Panc1 (cell line): Measurements from ENCODE around the gene RIOK2.

ENCODE experiments used
- CTCF ChIP-seq: fragments of 450-650 bp; IDR thresholded peaks from 2 replicates; pipeline ENCODE4 v1.5.1; 2017; ENCODE audit warnings: mild to moderate bottlenecking
- POLR2AphosphoS5 ChIP-seq: IDR thresholded peaks from 2 replicates; pipeline ENCODE4 v1.6.1; 2012; ENCODE audit warnings: mild to moderate bottlenecking, low read depth, low read length, moderate library complexity
- SIN3A ChIP-seq: IDR thresholded peaks from 2 replicates; pipeline ENCODE4 v1.6.1; 2012; ENCODE audit warnings: low read depth, mild to moderate bottlenecking, low read length, moderate library complexity, borderline replicate concordance; ENCODE audit not compliant: insufficient read depth
- TF ChIP-seq, protein P1 (sequence below), 2 experiments: IDR thresholded peaks; 2 replicates each; pipeline ENCODE4 v1.6.1; 2011 to 2012; ENCODE audit warnings: low read depth in 2 of 2, control low read depth in 1 of 2, low read length in 1 of 2, mild to moderate bottlenecking in 1 of 2, moderate library complexity in 1 of 2; ENCODE audit not compliant: insufficient read depth in 1 of 2

DNA sequence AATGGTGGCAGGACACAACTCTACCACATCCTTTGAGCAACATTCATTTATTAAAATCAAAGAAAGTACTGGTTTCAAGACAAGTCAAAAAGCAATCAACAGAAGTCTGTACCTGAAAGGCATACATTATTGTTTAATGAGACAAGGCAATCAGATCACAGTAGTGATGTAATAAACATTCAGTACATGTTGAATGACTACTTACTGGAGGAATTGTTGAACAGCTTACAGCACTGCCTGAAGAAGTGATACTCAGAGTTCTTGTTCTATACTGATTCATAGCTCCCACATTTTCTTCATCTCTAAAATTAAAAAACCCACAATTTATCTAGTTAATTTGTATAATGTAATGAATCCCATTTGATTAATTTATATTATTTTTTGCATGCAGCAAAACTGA, 18.2 kb downstream of the RIOK2 start:
- TF ChIP-seq CTCF (no peak), POLR2AphosphoS5 (no peak), SIN3A (no peak)
- TF ChIP-seq, protein P1, sequence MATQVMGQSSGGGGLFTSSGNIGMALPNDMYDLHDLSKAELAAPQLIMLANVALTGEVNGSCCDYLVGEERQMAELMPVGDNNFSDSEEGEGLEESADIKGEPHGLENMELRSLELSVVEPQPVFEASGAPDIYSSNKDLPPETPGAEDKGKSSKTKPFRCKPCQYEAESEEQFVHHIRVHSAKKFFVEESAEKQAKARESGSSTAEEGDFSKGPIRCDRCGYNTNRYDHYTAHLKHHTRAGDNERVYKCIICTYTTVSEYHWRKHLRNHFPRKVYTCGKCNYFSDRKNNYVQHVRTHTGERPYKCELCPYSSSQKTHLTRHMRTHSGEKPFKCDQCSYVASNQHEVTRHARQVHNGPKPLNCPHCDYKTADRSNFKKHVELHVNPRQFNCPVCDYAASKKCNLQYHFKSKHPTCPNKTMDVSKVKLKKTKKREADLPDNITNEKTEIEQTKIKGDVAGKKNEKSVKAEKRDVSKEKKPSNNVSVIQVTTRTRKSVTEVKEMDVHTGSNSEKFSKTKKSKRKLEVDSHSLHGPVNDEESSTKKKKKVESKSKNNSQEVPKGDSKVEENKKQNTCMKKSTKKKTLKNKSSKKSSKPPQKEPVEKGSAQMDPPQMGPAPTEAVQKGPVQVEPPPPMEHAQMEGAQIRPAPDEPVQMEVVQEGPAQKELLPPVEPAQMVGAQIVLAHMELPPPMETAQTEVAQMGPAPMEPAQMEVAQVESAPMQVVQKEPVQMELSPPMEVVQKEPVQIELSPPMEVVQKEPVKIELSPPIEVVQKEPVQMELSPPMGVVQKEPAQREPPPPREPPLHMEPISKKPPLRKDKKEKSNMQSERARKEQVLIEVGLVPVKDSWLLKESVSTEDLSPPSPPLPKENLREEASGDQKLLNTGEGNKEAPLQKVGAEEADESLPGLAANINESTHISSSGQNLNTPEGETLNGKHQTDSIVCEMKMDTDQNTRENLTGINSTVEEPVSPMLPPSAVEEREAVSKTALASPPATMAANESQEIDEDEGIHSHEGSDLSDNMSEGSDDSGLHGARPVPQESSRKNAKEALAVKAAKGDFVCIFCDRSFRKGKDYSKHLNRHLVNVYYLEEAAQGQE (IDR thresholded peaks at IDR 0.05; ENCODE audit: insufficient read depth in 1 of 2, low read depth in 2 of 2, low read length in 1 of 2): no peak
